NCI-H146 treated with DMSO at 0.1 percent for 48 hours (cell line): ENCODE results near the gene CTNS.

Experiments
- DNase-seq: peaks from one replicate; lab custom pipeline; 2025; ENCODE audit not compliant: unreplicated experiment; lab: John Stamatoyannopoulos, UW

The CTNS gene

DNA sequence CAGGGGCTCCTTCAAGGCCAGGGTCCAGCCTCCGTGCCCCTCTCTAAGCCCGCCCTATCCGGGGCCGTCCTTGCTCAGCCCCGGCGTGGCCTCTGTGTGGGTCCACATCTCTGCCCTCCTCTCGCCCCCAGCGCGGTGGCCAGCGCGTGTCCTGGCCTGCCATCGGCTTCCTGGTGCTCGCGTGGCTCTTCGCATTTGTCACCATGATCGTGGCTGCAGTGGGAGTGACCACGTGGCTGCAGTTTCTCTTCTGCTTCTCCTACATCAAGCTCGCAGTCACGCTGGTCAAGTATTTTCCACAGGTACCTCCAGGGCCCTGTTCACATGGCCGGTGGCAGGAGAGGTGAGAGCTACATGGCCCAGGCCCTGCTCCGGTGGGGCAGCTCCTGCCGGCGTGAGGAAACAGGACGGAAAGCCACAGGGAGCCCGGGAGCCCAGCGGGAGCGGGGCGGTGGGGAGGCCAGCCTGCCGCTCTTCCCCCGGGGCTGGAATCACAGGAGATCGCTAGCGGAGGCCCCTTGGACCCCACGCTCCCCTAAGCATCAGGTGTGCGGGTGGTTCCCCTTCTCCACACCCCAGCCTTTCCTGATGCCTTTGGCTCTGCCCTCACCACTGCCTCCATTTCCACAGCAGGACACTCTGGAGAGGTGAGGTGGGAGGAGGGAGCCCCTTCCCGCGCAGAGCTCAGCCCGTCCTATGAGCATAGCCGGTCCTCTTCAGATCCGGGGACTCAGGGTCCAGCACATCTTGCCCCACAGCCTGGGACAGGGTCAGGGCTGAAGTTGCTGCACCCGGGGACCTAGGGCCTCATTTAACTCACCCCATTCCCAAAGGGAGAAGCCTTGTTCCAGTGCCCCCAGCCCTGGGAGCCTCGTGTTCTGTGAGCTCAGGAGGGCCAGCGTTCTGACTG lies 21.6 kb downstream of the CTNS start:
- no peak for DNase-seq

DNA sequence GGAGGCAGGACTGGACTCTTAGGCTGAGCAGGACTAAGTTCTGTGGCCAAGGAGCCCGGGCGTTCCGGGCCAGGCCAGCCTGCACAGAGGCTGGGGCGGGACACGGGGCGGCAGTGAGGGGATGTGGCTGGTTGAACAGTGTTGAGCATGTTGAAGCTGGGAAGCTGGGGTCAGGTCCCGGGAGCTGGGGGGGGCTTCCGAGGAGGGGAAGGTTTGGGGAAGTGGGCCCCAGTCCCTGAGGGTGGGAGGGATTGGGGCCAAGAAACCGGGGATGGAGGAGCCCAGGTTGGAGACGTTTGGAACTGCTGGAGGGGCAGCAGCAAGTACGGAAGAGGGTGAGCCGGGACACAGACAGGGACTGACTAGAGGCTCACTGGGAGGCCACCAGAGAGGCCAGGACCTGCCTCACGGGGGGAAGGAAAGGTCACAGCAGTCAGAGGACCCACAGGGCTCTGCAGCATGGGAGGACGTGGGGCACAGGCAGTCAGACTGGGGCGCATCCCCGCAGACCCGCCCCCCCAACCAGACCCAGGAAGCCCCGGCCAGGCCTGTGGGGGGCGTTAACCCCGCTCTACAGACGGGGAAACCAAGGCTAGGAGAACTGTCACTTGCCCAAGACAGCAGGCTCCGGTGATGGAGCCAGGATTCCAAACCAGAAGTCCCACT lies 22.4 kb downstream of the CTNS start:
- no peak for DNase-seq

DNA sequence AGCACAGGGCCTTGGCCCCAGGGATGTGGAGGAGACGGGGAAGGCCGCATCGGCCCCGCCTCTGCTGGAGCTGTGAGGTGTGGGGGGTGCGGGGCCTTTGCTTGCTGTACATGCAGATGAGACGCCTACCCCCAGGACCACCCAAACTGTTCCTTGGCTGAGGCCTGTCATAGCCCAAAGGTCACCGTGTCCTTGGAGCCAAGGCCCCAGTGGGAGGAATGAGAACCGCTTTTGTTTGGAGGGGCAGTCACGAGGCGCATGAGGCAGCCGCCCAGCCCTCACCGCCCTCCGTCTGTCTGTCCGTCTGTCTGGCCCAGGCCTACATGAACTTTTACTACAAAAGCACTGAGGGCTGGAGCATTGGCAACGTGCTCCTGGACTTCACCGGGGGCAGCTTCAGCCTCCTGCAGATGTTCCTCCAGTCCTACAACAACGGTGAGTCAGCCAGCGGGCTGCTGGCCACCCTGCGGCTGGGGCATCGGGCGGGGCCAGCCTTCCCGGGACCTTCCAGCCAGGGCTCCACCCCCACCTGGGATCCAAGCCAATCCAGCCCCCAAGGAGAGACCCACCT lies 23.1 kb downstream of the CTNS start:
- no peak for DNase-seq

DNA sequence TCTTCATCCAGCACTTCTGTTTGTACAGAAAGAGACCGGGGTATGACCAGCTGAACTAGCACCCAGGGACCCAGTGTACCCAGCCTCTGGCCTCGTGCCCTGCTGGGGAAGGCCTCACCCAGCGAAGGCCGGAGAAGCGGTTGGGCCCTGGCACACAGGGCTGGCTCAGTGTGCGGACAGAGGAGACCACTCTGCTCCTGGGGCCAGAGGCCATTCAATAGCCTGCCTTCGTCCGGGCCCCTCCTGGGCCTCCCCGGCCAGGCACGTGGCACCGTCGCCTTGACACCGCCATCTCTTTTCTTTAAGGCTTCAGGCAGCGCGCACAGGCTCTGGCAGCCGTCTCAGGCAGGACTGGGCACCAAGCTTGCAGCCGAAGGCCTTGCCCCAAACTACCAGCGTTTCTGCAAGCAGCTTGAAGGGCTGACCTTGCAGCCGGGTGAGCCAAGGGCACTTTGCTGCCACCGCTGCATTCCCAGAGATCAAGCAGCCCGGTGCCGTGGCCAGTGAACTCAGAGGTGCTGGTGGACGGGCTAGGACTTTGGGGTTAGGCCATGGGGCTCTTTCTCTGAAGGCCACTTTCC lies 23.8 kb downstream of the CTNS start:
- no peak for DNase-seq

DNA sequence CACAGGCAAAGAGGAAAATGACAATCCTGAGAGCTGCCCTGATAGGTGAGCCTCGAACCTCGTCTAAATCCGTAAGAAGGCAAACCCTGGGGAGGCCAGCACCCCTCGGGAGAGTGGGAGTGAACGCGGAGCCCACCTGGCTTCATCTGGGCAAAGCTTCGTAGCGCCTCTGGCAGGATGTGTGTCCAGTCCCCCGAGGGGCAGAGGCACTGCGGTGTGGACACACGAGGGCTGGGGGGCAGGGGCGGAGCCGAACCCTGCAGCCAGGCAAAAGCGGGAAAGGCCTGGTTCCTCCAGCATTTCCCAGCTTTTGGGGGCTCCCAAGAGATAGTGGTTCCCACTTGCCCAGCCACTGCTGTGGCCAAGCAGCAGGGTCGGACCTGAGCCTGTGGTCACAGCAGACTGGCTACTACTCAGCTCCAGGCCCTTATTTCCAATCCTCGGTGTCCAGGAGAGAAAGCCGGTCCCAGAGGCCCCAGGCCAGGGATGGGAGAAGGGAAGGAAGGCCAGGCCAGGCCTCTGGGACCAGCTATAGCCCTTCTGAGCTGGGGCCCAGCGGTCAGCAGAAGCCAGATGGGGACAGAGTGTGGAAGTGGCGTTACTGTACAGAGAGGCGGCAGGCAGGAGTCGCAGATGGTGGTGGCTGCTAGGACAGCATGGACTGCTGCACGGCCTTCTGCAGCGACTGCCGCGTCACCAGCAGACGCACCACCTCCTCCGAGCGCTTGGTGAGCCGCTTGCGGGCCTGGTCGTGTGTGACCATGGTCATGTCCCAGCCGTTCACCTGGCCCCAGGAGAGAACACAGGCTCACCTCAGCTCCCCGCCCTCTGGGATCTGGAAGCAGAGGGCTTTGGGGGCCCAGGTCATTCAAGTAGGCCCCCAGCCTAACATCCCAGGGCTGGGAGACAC lies 26.8 kb downstream of the CTNS start:
- DNase-seq: no peak

DNA sequence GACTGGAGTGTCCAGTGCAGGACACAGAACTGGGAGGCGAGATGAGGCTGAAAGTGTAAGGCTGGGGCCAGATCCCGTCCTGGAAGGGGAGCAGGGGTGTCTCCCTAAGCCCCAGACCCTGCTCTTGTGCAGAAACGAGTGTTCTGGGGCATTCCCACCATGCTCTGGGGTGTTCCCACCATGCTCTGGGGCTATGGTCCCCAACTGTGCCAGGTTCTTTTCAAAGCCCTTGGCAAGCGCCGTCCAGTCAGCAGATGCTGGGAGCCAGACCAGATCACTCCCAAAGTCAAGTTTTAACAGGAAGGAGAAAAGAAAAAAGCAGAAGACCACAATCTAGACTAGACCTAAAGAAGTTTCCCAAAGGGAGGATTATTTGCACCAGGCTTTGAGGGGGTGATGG lies 29.3 kb downstream of the CTNS start:
- DNase-seq: no peak

DNA sequence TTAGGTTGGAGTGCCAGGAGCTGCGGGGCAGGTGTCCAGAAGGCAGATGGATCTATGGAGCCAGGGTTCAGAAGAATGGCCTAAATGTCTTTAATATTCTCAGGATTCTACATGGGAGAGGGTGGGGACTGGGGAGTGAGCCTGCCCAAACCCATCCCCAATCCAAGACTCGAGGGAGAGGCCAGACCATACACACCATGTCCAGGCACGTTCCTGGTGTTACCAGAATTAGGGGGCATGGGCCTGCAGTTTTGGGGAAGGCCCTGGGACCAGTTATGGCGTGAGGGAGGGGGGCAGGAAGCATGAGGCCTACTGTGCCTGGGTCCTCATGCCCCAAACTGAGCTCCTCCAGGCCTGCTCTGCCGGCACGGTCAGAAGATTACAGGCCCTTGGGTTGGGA lies 30.0 kb downstream of the CTNS start:
- no peak for DNase-seq

DNA sequence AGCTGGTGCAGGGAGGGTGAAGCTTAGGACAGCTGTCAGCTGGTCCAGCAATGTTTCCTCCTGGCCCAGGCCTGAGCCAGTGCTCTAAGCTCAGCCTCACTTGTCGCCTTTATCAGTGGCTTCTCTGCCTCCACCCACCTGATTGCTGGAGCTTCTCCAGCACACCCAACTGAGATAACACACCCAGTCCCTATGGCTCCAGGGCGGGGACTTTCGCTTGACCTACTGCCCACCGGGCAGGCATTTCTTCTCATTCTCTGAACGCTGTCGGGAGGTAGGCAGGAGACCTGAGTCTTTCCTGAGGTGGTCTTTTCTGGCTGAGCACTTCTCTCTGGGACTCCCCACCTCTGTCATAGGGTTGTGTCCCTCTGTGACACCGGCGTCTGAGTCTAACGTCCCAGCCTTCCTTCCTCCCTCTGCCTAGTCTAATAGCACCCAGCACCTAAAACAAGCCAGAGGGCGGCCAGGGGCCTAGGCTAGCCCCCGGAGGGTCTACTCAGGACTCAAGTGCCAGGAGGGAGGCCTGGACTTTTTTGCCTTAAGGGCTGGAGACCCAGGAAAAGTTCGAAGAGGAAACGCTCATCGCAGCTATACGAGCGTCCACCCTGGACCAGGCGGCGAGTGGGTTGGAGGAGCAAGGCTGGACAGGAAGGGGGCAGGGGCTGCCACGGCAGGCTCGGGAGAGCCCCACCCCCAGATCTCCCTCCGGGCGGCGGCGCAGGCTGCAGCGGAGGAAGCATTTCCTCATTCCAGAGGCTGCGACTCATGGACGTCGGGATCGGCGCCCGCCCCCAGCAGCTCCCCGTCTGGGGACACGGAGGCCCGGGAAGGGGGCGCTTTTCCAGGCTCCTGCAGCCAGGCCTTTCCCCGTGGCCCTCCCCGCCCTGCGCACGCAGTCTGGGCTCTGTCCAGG lies 31.1 kb downstream of the CTNS start:
- DNase-seq: peak; percentile 22

DNA sequence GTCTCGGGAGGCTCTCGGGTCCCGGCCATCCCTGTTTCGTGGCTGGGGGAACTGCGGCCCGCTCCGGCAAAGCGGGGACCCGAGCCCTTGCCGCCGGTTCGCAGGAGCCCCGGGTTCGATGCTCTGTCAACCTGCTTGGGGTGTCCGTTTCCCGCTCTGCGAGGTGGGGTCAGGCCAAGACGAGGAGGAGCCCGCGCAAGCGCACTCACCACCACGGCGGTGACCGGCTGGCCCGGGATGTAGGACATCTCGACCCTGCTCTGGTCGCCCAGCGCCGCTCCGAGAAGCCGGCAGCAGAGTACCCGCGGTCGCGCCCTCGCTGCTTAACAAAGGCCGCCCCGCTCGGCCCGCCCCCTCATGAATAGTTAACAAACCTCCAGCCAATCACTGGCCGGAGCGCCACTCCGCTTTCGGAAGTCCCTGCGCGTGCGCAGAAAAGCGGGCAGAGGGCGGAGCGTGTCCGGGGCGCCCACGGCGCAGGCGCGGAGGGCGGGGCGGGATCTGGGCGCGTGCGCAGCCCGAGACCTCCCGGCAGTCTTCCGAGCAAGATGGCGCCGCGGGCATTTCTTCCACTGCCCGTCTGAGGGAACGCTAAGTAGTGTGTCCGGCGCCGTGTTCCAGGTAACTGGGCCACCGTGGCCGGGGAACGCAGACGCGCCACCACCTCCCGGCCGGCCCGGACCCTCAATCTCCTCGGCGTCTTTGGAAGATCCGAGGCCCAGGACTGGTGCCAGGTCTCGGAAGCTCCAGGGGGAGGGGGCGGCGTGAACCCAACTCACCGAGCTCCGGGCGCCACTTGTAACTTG lies 31.9 kb downstream of the CTNS start, which contains the start of the genes EMC6 and TAX1BP3:
TSS of gene EMC6 (plus strand) at position 534 of the 806 bp plus-strand sequence. CDS start 335 bp downstream, outside the sequence.
TSS of gene TAX1BP3 (minus strand) at position 300 of the 806 bp plus-strand sequence. CDS start at position 248, 52 bp downstream.
- peak; percentile 94 for DNase-seq

DNA sequence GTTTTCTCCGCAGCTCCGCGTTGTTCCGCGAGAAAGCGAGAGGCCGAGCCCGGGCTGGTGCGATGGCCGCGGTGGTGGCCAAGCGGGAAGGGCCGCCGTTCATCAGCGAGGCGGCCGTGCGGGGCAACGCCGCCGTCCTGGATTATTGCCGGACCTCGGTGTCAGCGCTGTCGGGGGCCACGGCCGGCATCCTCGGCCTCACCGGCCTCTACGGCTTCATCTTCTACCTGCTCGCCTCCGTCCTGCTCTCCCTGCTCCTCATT lies 32.5 kb downstream of the CTNS start:
- no peak for DNase-seq

DNA sequence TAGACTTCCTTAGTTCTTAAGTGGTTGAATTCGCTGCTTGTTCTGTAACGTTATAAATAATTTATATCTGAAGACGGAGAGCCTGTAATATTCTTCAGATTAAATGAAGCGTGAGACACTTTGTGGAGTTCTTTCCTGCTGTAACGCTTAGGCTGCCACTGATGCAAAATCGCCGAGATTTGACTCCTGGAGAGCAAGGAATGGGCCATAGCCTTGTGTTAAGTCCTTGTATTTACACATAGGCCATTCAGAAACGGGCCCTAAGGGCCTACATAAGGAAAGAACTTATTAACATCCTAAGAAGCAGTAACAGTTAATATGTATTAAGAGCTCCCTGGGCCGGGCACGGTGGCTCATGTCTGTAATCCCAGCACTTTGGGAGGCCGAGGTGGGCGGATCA lies 33.0 kb downstream of the CTNS start:
- no peak for DNase-seq

DNA sequence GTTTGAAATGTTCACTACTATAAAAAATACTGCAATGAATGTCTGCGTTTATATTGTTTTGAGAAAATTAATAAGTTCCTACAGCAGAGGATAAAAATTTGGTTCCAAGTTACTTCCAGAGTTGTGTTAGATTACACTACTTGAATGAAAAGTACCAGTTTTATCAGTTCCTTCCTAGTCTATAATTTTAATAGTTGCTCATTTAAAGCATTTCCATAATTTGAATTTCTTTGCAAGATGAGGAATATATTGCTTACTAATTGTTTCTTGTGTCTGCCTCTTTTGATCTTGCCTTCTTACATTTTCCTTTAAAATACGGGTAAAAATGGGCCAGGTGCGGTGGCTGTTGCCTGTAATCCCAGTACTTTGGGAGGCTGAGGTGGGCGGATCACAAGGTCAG lies 36.0 kb downstream of the CTNS start:
- no peak for DNase-seq

DNA sequence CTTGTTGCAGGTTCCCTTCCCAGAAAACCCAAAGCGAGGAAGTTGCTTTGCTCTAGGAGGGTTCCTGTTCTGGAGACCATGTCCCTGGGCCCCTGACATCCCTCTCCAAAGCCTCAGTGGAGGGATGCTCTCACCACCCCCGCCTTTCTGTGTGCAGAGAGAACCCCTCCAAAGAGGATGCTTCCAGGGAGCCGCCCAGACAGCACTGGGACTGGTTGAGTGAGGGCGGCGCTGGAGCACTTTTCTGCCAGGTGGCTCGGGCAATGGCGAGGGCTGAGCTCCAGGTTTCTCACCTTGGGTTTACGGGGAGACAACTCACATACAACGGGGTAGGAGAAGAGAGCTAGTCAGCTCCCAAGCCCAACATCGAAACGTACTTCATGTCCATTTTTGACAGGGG lies 39.3 kb downstream of the CTNS start:
- no peak for DNase-seq

DNA sequence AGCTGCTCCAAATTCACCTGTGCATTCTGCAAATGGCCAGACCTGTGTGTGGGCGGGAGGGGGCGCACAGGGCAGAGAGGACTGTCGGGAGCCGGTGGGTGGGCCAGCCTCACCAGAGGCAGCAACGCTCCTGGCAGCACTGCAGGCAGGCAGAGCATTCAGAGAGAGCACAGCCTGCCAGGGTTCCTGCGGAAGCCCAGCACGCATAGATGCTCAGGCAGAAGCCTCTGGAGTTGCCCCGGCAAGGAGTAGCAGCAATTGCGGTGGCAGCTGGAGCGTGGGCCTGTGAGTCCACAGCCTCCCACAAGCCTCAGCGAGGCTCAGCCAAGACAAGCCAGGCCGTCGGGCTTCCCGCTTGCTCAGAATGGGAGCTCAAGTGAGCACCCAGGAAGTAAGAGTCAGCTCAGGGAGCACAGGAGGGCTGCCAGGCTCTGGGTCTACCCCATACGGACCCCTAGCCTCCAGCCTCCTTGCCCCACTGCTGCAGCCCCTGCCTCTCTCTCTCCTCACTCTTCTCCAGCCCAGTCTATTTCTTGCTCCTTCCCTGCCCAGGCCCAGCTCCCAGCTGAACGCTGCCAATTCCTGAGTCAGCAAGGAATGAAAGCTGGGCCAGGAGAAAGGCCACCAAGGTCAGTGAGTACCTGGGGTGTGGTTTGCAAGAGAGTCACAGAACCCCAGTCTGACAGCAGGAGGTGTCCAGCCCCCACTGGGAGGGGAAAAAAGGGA lies 41.7 kb downstream of the CTNS start:
- no peak for DNase-seq

DNA sequence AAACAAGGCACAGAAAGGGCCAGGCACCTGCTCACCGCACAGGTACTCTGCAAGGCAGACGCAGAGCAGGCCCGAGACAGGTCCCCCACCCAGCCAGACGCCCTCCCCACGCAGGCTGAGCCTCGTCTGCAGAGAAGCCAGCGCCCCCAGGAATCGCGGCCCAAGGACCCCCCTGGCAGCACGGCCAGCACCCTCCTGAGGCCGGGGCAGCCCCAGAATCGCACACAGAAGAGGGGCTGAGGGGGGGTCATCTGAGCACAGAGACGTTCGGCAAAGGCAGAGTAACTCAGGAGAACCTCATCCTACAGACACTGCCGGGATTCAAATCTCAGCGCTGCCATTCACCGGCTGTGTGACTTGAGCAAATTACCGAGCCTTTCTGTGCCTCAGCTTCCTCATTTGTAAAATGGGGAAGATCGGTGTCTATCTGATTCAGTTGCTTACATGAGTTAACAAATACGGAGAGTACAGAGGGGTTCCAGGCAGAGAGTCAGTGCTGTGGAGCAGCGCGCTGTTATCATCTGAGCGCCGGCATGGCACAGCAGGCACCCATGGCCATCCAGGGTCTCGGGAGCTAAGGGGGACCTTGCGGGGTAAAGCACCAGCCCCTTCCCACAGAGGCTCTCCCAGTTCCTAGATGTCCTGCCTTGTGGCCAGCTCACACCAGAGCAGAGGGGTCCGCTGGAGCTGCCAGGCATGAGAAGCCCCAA lies 42.4 kb downstream of the CTNS start:
- DNase-seq: no peak

DNA sequence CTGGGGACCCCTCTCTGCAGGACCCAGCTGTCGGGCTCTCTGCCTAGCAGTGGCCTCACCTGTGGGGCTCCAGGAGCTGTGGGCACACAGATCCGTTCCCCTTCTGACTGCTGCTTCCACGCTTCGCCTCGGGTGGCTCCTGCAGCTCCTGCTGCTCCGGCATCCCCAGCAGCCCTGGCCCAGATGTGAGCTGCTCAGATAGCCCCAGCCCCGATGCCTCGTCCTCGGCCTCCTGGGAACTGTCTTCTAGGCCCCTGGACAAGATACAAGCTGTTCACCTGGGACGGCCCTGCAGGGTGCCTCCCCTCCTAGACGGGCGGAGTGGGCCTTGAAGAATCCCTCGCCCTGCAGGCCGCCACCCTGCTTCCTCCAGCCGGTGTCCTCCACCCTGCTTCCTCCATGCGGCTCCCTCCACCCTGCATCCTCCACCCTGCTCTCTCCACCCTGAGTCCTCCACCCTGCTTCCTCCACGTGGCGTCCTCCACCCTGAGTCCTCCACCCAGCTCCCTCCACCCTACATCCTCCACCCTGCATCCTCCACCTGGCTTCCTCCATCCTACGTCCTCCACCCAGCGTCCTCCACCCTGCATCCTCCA lies 43.1 kb downstream of the CTNS start:
- no peak for DNase-seq

DNA sequence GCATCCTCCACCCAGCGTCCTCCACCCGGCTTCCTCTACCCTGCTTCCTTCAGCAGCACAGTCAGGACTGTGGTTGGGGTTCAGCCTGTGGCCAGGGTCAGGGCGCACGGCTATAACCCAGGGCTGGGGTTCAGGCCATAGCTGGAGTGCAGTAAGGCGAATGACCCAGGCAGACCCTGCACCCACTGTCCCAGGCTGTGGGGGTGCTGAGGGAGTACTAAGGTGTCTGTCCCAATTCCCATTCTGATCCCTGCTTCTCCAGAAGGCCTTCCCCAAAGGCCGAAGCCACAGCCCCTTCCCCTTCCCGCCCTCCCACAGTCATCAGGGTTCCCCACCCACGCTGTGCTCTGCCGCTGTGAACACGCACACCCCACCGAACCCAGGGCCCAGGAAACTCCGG lies 44.5 kb downstream of the CTNS start:
- DNase-seq: no peak
